ENCODE measurements around the gene LYG1. TPM values are rescaled to one million over a fixed set of nuclear protein-coding genes. Genes with fewer than 3 reads are reported as not detected.

LYG1 gene
- total and polyA plus RNA-seq, 2 of the 13 experiments (the other 11 are each of a cell fraction or from before 2014, with no cell fraction given): 1.00 to 2.9 TPM

DNA sequence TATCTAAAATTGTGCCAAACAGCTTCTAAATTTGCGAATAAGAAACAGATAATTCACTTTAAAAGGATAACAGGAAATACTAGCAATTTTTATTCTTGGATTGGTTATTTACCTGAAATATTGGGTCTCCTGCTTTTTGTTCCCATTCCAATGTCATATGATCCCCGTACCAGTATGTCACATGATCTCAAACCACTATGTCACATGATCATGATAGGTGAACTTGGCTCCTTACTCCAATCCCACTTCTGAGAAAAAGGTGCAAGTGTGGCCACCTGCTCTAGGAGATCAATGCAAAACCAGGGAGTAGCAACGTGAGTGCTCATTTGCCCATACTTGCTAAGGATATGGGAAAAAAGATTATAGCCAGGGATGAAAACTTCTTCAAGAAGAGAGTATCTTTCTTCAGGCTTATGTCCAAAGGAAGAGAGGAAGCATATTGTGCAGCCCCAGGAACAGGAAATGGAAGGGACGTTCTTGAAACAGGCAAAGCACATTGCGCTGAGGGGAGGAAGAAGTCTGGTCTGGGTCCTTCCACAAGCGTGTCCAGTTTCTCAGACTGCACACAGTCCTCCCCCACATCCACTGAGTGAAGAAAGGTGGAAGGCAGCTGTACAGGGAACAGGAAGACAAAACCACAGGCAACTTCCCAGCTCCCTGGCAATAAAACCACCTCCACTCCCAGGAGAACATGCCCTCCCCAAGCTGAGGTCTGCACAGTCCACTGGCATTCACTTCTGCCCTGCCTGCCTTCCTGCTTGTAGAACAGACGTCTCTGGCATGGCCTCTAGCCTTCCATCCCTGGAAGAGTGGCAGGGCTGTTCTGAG is 45.3 kb downstream of the LYG1 start, which contains the start of gene LYG2:
Gene LYG2, minus strand, starts transcription at position 176 of the 828 bp plus-strand sequence. CDS start 1,406 bp downstream, outside the sequence.
- H3K27ac ChIP-seq (ENCODE audit: extremely low read length, insufficient read depth, low read length): no peak within 1 kb of the TSS
- ATAC-seq (no peak; the same call in 2 of the 3 replicates), FAIRE-seq (peak; percentile 55), DNase-seq (ENCODE audit: low spot score) (no peak)
- intact Hi-C loops (cut with micrococcal nuclease; ENCODE audit: unreplicated experiment): no loop called here
- WGBS (ENCODE audit: low lambda C conversion rate): 50% methylated on average over 6 of the region's 7 CpGs
- no peaks in the 10 kb centered on the region for H3K4me1 ChIP-seq (ENCODE audit: insufficient read depth, low read length)
- ChIA-PET POLR2A (no interaction called here), CTCF (ENCODE audit: low intra/inter-chr PET ratio, low total read pairs) (no interaction called here)
- no peak within 1 kb of the TSS for H2AFZ ChIP-seq (ENCODE audit: low read length)
- no peaks in the 10 kb centered on the region for H3K79me2 ChIP-seq (ENCODE audit: insufficient read depth, low read length)
- TF ChIP-seq, protein P1, sequence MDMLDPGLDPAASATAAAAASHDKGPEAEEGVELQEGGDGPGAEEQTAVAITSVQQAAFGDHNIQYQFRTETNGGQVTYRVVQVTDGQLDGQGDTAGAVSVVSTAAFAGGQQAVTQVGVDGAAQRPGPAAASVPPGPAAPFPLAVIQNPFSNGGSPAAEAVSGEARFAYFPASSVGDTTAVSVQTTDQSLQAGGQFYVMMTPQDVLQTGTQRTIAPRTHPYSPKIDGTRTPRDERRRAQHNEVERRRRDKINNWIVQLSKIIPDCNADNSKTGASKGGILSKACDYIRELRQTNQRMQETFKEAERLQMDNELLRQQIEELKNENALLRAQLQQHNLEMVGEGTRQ (IDR thresholded peaks at IDR 0.05; ENCODE audit: low read depth, low read length): peak; percentile 71
- TF ChIP-seq, protein P1 (CRISPR knock-in tag; IDR thresholded peaks at IDR 0.05; ENCODE audit: borderline replicate concordance): no peak
- TF ChIP-seq KLF15 (CRISPR knock-in tag; IDR thresholded peaks at IDR 0.05; ENCODE audit: borderline replicate concordance): no peak
- peak; percentile 77; the same call in 1 of the 2 replicates for TF ChIP-seq RAD51 (IDR thresholded peaks at IDR 0.05; ENCODE audit: borderline replicate concordance)
- no peak for TF ChIP-seq ZNF460 (CRISPR knock-in tag; IDR thresholded peaks at IDR 0.05; ENCODE audit: borderline replicate concordance)
- H3K9me3 ChIP-seq (ENCODE audit: low read length): no peaks in the 10 kb centered on the region
- H3K4me2 ChIP-seq (ENCODE audit: low read depth, low read length): no peak within 1 kb of the TSS
- no peaks in the 10 kb centered on the region for H4K20me1 ChIP-seq (ENCODE audit: insufficient read depth, low read length)
- H3K36me3 ChIP-seq (replicated peaks in 1 of 2; ENCODE audit: control insufficient read depth in 1 of 2, insufficient read depth in 2 of 2, low read length in 2 of 2): no peaks in the 10 kb centered on the region
- no TSS peak for BruUV-seq (replicated peaks)
- in situ Hi-C loops (cut with HindIII; ENCODE audit: extremely low pct_ligation_motif_present, low pct_unique_long_range_greater_than_20kb): no loop called here
- H3K4me3 ChIP-seq (replicated peaks in 1 of 3; ENCODE audit: insufficient read depth in 1 of 3, low read depth in 2 of 3, low read length in 3 of 3): no peak within 1 kb of the TSS
- H3K9ac ChIP-seq (ENCODE audit: insufficient read depth, low read depth, low read length): no peak within 1 kb of the TSS
- H3K27me3 ChIP-seq (ENCODE audit: control insufficient read depth in 1 of 2, insufficient read depth in 2 of 2, low read length in 2 of 2): no peaks in the 10 kb centered on the region
